ENCODE measurements around the gene TLN1. TPM values are rescaled to one million over a fixed set of nuclear protein-coding genes. Genes with fewer than 3 reads are reported as not detected.

The TLN1 gene, protein sequence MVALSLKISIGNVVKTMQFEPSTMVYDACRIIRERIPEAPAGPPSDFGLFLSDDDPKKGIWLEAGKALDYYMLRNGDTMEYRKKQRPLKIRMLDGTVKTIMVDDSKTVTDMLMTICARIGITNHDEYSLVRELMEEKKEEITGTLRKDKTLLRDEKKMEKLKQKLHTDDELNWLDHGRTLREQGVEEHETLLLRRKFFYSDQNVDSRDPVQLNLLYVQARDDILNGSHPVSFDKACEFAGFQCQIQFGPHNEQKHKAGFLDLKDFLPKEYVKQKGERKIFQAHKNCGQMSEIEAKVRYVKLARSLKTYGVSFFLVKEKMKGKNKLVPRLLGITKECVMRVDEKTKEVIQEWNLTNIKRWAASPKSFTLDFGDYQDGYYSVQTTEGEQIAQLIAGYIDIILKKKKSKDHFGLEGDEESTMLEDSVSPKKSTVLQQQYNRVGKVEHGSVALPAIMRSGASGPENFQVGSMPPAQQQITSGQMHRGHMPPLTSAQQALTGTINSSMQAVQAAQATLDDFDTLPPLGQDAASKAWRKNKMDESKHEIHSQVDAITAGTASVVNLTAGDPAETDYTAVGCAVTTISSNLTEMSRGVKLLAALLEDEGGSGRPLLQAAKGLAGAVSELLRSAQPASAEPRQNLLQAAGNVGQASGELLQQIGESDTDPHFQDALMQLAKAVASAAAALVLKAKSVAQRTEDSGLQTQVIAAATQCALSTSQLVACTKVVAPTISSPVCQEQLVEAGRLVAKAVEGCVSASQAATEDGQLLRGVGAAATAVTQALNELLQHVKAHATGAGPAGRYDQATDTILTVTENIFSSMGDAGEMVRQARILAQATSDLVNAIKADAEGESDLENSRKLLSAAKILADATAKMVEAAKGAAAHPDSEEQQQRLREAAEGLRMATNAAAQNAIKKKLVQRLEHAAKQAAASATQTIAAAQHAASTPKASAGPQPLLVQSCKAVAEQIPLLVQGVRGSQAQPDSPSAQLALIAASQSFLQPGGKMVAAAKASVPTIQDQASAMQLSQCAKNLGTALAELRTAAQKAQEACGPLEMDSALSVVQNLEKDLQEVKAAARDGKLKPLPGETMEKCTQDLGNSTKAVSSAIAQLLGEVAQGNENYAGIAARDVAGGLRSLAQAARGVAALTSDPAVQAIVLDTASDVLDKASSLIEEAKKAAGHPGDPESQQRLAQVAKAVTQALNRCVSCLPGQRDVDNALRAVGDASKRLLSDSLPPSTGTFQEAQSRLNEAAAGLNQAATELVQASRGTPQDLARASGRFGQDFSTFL (N-terminal part only)
- 100 to 1,000 TPM; 332 to 348 TPM for total RNA-seq

DNA sequence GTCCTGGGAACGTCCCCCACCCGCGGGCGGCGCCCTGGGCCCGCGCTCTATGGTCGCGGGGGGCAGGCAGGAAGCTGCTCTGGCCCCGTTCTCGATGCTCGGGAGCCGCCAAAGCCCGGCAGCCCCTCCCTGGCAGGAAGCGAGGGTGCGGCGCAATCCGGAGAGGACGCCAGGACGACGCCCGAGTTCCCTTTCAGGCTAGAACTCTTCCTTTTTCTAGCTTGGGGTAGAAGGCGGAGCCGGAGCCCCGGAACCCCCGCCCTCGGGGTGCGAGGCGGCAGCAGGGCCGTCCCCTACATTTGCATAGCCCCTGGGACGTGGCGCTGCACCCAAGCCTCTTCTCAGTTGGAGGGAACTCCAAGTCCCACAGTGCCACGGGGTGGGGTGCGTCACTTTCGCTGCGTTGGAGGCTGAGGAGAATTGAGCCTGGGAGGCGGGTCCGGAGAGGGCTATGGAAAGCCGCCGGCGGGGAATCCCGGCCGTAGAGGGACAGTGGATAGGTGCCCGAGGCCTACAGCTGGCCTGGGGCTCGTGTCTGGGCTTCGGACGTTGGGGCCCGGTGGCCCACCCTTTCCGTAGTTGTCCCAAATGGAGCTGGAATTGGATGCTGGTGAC, at the start of gene TLN1, which contains the start of gene CREB3:
TSS of gene TLN1 (minus strand) at position 11 of the 615 bp plus-strand sequence. CDS start 6,501 bp downstream, outside the sequence.
TSS of gene CREB3 (plus strand) at position 482 of the 615 bp plus-strand sequence. CDS start at position 589, 107 bp downstream.

DNA sequence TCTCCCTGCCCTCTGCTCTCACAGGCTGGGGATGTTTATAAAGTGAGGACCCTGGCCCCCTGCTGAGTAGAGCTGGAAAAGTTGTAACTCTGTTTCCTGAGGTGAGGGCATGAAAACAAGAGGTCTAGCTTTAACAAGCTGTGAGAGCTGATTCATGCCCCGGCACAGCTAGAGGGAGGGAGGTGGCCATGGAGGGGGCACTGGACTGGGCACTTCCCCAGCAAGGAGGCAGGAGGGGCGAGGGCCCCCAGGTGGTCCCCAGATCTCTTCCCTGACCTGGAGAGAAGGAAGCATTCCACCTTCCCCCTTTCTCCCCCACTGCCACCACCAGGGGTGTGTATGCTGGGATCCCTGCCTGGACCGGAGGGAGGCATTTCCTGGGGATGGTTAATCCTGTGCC, 22.3 kb upstream of the TLN1 start, which contains the start of gene MSMP:
TSS of gene MSMP (minus strand) at position 13 of the 400 bp plus-strand sequence. CDS start 147 bp downstream, outside the sequence.

GRCh38 chr9:35748858-35749514, 17.0 kb upstream of the TLN1 start, which contains the start of the genes GBA2 and RGP1:
Gene GBA2, minus strand, starts transcription at chr9:35749228. Its CDS starts 524 bp downstream, at chr9:35748704.
Gene RGP1, plus strand, starts transcription at chr9:35749287. Its CDS starts 469 bp downstream, at chr9:35749756.

DNA sequence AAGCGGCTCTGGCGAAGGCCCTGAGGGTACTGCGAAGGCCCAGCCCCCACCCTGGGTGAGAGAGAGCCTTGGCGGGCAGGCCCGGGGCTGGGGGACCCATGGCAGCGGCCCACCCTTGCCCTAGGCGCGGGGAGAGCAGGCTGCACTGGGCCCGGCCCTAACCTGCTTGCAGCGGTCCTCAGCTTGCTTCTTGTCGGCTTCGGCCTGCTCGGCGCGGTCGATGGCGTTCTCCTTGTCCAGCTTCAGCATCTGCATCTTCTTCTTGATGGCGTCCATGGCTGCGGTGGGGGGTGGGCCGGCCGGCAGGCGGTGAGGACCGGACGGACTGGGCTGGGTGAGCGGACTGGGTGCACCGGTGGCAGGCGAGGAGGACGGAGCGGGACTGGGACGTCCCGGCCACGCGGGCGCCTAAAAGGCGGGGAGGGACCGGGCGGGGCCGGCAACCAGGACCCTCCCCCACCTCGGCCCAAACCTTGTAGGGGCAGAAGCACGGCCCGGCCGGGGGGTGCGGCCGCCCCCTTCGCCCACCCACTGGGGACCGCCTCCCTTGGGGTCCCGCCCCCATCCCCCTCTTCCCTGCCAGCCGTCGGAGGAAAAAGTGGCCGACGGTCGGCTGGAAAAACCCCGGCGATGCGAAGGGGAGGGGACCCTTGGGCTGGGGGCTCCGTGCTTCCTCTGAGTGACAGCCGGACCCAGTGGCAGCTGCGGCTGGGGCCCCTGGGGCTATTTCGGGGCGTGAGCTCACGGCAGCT, 42.3 kb downstream of the TLN1 start, which contains the start of gene TPM2:
TSS of gene TPM2 (minus strand) at position 384 of the 752 bp plus-strand sequence. CDS start at position 276, 108 bp downstream.

GRCh38 chr9:35673132-35674024, 58.6 kb downstream of the TLN1 start, which contains the start of gene CA9:
Gene CA9, plus strand, starts transcription at chr9:35673928. Its CDS starts 32 bp downstream, at chr9:35673960.

GRCh38 chr9:35664531-35665470, 67.2 kb downstream of the TLN1 start, which contains the start of gene ARHGEF39:
Gene ARHGEF39, minus strand, starts transcription at chr9:35665195. Its CDS starts 26 bp downstream, at chr9:35665169.

GRCh38 chr9:35658137-35658967, 73.6 kb downstream of the TLN1 start, which contains the start of gene CCDC107:
Gene CCDC107, plus strand, starts transcription at chr9:35658292. Its CDS starts 88 bp downstream, at chr9:35658380.

GRCh38 chr9:35657546-35658136, 74.4 kb downstream of the TLN1 start, which contains the start of gene RMRP:
Gene RMRP, minus strand, starts transcription at chr9:35658019.

DNA sequence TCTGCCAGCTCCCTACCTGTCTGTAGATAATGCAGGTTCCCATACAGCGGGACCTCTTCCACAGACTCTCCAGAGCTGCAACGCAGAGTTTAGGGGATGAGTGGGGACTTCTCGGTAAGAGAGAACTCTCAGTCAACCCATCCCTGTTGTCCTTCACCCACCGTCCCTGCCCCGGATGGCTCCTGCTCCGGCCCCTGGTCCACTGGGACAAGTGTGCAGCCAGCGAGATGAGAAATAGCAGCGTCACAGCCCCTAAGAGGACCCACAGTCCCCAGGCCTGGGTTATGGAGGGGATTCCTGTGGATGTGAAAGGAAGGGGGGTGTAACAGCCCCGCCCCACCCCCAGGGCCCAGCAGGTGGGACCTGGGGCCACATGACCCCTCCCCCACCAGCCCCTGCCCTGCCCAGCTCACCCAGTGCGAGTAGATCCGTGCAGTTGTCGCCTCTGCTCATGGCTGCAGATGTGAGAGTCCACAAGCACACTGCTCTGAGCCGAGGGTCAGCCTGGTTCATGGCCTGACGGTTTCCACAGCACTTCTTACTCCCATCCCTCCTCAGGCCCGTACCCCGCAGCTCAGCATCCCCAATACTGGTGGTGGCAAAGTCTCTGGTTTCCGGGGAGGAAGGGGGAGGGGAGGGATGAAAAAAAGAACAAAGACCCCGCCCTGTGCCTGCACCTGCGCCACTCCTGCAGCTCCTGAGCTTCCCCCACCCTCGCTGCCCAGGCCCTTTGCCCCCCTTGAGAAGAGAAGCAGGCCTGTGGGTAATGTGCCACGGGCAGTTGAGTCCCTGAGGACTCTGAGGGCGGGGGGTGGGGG, 81.4 kb downstream of the TLN1 start, which contains the start of gene SIT1:
TSS of gene SIT1 (minus strand) at position 591 of the 818 bp plus-strand sequence. CDS start at position 513, 78 bp downstream.

Small RNAs within 50 kb of the gene (microRNA-seq; reads per million reads assigned to microRNA genes)
- gene MIR6852 (ENCODE audit: borderline microRNAs expressed, borderline replicate concordance) (1.9 reads per million), gene MIR6853 (ENCODE audit: borderline microRNAs expressed, borderline replicate concordance) (not detected)

Other genes starting within 250 kb of the TLN1 start
- gene RUSC2, start 242.1 kb downstream of the TLN1 start, total RNA-seq: 1 to 10 TPM; 2.6 to 3.2 TPM
- gene TESK1, start 126.9 kb downstream of the TLN1 start, total RNA-seq: 10 to 100 TPM; 33.8 to 35.3 TPM
- gene CD72, start 113.8 kb downstream of the TLN1 start, total RNA-seq: 1 to 10 TPM; 6.1 to 6.7 TPM
- gene SIT1, start 81.3 kb downstream of the TLN1 start, total RNA-seq: 100 to 1,000 TPM; 191 to 193 TPM
- gene RMRP, start 74.2 kb downstream of the TLN1 start, total RNA-seq: over 10,000 TPM in 1 of 2 experiments, 1,000 to 10,000 TPM in 1; 9,431 to 11,936 TPM
- 10 to 100 TPM; 34.3 to 37.9 TPM for gene CCDC107, start 73.9 kb downstream of the TLN1 start, total RNA-seq
- gene ARHGEF39, start 67.0 kb downstream of the TLN1 start, total RNA-seq: 10 to 100 TPM; 13.8 to 14.5 TPM
- gene CA9, start 58.3 kb downstream of the TLN1 start, total RNA-seq: under 1 TPM in 1 of 2 experiments, not detected in 1; 0.24 TPM
- gene TPM2, start 42.3 kb downstream of the TLN1 start, total RNA-seq: 10 to 100 TPM; 14.9 to 17.2 TPM
- gene CREB3, start 471 bp upstream of the TLN1 start, total RNA-seq: 10 to 100 TPM; 17.9 to 18.1 TPM
- 10 to 100 TPM; 53.8 to 55.3 TPM for gene GBA2, start 17.0 kb upstream of the TLN1 start, total RNA-seq
- gene RGP1, start 17.1 kb upstream of the TLN1 start, total RNA-seq: 10 to 100 TPM; 28.1 to 28.8 TPM
- gene MSMP, start 22.1 kb upstream of the TLN1 start, total RNA-seq: not detected
- gene NPR2, start 59.4 kb upstream of the TLN1 start, total RNA-seq: 10 to 100 TPM in 1 of 2 experiments, 1 to 10 TPM in 1; 8.6 to 10.5 TPM
- gene SPAG8, start 80.1 kb upstream of the TLN1 start, total RNA-seq: 1 to 10 TPM; 1.3 to 1.8 TPM
- 10 to 100 TPM; 59.6 to 61.1 TPM for gene HINT2, start 82.8 kb upstream of the TLN1 start, total RNA-seq
- gene FAM221B, start 96.5 kb upstream of the TLN1 start, total RNA-seq: not detected
- 1 to 10 TPM; 2.7 to 3.0 TPM for gene TMEM8B, start 97.0 kb upstream of the TLN1 start, total RNA-seq
- gene OR13J1, start 138.2 kb upstream of the TLN1 start, total RNA-seq: not detected
- gene HRCT1, start 174.0 kb upstream of the TLN1 start, total RNA-seq: not detected
- not detected for gene SPAAR, start 177.3 kb upstream of the TLN1 start, total RNA-seq
- gene OR2S2, start 226.0 kb upstream of the TLN1 start, total RNA-seq: not detected